ENCODE data around the gene AKR1C1.
"Not testable (repeated sequence)": the region's sequence is repeated elsewhere in the genome, so short reads cannot be mapped to it uniquely, and the experiment has no call there.

- TF ChIP-seq CTCF, POLR2A (IDR thresholded peaks at IDR 0.05): not testable (repeated sequence)
Observed at GRCh38 chr10:4963815-4964154, 570 bp downstream of the AKR1C1 start.

Measured in testis (tissue), 2 donors.